B cell (primary cell): ENCODE results near the gene STK16.

Source experiments
- CTCF ChIP-seq: fragments of 200-600 bp; IDR thresholded peaks from one replicate; pipeline ENCODE4 v1.8.0; 2022; ENCODE audit warnings: antibody characterized with exemption, mild to moderate bottlenecking
- EZH2 ChIP-seq: IDR thresholded peaks from 2 replicates; pipeline ENCODE4 v1.6.1; 2012; ENCODE audit warnings: borderline replicate concordance, low read depth, mild to moderate bottlenecking, moderate library complexity, low read length; ENCODE audit not compliant: insufficient read depth, poor library complexity, severe bottlenecking

DNA sequence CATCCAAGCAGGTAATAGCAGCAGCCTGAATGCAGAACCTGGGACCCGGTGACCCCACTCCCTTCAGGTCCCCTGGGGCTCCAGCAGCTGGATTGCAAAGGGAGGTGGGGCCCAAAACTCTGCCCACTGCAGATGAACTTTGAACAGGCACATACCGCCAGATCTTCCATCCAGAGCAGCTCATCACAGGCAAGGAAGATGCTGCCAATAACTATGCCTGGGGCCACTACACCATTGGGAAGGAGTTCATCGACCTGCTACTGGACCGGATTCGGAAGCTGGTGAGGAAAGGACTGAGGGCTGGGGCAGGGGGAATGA lies 24.7 kb downstream of the STK16 start:
- TF ChIP-seq CTCF (no peak), EZH2 (no peak)
